CD4-positive, alpha-beta T cell treated with Interleukin-4 for 1 hour (primary cell): ENCODE measurements around the gene TMIGD2.
A peak's percentile ranks its signal among the peaks of the same experiment; 100 is the strongest.
"Not testable (repeated sequence)": the region's sequence is repeated elsewhere in the genome, so short reads cannot be mapped to it uniquely, and the experiment has no call there.

Experiments
- DNase-seq, 2 donors: peaks; one replicate each; pipeline ENCODE4 v3.0.0-alpha.2; 2020 to 2022

Gene TMIGD2, protein sequence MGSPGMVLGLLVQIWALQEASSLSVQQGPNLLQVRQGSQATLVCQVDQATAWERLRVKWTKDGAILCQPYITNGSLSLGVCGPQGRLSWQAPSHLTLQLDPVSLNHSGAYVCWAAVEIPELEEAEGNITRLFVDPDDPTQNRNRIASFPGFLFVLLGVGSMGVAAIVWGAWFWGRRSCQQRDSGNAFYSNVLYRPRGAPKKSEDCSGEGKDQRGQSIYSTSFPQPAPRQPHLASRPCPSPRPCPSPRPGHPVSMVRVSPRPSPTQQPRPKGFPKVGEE

GRCh38 chr19:4302243-4302640 lies at the start of gene TMIGD2:
Gene TMIGD2 (minus strand): TSS chr19:4302389. CDS start chr19:4302385, 4 bp downstream.
- no peak for DNase-seq

- DNase-seq, result no peak
These were observed 48.5 kb upstream of the TMIGD2 start for GRCh38 chr19:4350726-4351125.

- no peak for DNase-seq
These were observed 47.9 kb upstream of the TMIGD2 start for GRCh38 chr19:4350111-4350510.

- DNase-seq, result not testable (repeated sequence)
These were observed 47.0 kb upstream of the TMIGD2 start for GRCh38 chr19:4349225-4349624.

DNA sequence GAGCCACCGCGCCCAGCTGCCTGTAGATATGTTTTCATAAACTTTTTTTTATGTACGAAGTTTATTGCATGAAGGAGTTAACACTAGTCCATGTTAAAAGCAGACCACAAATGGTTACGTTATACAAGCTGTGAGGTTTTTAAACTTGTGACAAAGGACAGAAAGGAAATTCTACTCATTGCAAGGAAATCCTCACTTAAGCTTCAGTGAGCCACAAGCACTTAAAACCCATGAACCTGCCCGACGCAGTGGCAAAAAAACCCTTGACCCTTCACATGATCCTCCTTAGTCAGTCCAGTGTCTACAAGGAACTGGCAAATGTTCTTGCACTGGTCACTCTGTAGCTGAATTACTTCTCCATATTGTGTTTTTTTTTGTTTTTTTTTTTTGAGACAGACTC lies 45.3 kb upstream of the TMIGD2 start:
- no peak for DNase-seq

- no peak for DNase-seq
These were observed 43.8 kb upstream of the TMIGD2 start for GRCh38 chr19:4346020-4346383.

- no peak for DNase-seq
These were observed 43.3 kb upstream of the TMIGD2 start for GRCh38 chr19:4345342-4346019.

DNA sequence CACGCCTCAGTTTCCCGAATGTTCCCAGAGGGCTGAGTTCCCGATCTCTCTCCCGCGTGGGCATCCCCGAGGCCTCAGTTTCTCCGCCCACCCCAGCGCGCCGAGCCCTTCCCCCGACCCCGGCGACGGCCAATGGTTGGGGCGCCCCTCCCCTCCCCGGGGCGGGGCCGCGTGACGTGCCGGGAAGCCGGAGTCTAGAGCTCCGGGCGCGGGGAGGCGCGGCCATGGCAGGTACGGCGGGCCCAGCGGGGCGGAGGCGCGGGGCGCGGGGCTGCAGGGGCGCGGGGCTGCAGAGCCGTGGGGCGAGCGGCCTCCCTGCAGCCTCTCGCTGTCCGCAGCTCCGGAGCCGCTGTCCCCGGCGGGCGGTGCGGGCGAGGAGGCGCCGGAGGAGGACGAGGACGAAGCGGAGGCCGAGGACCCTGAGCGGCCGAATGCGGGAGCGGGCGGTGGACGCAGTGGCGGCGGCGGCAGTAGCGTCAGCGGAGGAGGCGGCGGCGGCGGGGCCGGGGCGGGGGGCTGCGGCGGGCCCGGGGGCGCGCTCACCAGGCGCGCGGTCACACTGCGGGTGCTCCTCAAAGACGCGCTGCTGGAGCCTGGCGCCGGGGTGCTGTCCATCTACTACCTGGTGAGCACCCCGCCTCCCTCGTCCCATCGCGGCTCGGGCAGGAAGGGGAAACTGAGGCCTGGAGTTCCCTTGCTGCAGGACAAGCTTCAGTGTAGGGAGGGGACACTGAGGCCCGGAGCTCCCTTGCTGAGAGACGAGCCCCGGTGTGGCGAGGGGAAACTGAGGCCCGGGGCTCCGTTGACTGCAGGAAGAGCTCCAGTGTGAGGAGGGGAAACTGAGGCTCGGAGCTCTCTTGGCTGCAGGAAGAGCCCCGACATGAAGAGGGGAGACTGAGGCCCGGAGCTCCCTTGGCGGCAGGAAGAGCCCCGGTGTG lies 41.5 kb upstream of the TMIGD2 start, which contains the start of gene MPND:
Gene MPND, plus strand, starts transcription at position 193 of the 938 bp plus-strand sequence. Its CDS starts 32 bp downstream, at position 225.
- DNase-seq, result peak; percentile 84 to 90

DNA sequence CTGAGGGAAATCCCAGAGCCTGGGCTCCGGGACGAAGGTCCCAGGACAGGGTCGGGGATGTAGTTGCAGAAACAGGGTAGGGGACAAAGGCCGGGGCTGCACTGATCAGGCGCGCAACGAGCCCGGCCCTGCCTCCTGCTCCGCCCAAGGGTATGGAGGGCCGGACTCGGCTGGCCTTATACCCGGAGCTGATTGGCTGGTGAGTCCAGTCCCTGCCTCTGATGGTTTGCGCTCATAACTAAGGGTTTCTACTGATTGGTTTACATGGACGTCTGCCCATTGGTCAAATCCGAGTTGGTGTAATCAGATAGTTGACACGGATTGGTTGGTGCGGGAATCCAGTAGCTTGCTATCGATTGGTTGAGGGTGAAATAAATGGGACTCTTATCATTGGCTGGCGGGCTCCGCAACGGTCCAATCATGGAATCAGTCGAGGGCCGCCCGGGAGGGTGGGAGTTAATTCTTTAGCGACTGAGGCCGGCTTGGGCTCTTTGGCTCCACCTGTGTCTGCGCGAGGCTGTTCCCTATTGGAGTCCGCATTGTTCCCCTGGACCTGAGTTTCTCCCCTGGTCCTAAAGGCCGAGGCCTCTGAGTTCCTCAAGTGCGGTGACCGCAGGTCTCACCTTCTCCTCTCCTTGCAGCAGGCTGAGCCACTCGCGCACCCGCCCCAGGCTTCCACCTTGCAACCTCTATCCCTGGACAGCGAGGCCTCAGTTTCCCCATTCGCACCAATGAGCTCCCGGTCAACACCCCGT lies 40.6 kb upstream of the TMIGD2 start:
- peak; percentile 98 to 99 for DNase-seq

DNA sequence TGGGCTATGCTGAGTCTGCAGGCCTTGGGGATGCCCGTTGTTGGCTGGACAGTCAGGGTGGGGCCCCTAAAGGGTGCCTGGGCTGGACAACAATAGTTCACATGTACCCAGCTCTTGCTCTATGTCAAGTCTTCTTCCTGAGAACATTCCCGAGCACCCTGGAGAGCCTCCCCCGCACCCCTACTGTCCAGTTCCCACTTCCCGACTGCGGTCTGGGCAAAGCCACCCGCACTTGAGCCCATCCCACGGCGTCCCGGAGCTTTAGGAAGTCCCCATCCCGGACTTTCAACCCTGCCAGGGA lies 40.1 kb upstream of the TMIGD2 start:
- DNase-seq, result no peak

- DNase-seq, result peak; percentile 29 to 33
These were observed 36.5 kb upstream of the TMIGD2 start, which contains the start of gene STAP2 for GRCh38 chr19:4338441-4339355. Gene STAP2 (minus strand): TSS chr19:4338827. CDS start chr19:4338753, 74 bp downstream.

GRCh38 chr19:4337906-4338440 lies 35.8 kb upstream of the TMIGD2 start:
- DNase-seq, result no peak

- DNase-seq, result no peak
These were observed 32.9 kb upstream of the TMIGD2 start for GRCh38 chr19:4334929-4335570.

GRCh38 chr19:4329858-4330257 lies 27.7 kb upstream of the TMIGD2 start:
- DNase-seq, result no peak

DNA sequence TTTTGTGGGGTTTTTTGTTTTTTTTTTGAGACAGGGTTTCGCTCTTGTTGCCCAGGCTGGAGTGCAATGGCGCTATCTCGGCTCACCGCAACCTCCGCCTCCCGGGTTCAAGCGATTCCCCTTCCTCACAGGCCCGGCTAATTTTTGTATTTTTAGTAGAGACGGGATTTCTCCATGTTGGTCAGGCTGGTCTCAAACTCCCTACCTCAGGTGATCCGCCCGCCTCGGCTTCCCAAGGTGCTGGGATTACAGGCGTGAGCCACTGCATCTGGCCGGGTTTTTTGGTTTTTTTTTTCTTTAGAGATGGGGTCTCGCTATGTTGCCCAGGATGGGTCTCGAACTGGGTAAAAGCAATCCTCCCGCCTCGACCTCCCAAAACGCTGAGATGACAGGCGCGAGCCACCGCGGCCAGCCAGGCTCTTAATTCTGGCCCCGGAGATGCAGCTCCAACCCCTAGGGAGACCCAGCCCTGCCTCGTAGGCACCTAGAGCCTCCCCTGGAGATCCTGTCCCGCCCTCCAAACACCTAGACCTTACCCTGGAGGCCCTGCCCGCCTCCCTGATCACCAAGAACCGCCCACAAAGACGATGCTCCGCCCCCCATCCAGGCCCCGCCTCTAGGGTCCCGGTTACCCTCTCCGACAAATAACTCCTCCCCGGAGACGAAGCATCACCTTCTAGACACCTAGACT lies 26.9 kb upstream of the TMIGD2 start:
- DNase-seq, result peak; percentile 34 to 38

GRCh38 chr19:4328243-4328990 lies 26.2 kb upstream of the TMIGD2 start:
- DNase-seq, result peak; percentile 96 to 97

DNA sequence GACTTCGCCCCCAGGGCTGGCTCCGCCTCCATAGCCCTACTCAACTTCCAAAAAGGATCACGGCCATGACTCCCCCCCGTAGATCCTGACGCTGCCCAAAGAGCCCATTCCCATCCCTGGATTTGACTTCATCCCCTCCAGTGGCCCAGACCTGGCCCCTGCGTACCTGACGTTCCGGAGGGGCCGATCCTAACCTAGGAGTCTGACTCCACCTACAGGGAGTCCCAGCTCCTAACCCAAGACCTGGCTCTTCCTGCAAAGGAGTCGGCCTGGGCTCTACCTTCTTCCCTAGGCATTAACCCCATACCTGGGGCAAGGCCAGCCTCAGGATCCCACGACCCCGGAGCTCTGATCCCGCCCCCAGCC lies 25.7 kb upstream of the TMIGD2 start:
- no peak for DNase-seq

GRCh38 chr19:4327252-4327876 lies 25.2 kb upstream of the TMIGD2 start:
- DNase-seq, result peak; percentile 78 to 81

DNA sequence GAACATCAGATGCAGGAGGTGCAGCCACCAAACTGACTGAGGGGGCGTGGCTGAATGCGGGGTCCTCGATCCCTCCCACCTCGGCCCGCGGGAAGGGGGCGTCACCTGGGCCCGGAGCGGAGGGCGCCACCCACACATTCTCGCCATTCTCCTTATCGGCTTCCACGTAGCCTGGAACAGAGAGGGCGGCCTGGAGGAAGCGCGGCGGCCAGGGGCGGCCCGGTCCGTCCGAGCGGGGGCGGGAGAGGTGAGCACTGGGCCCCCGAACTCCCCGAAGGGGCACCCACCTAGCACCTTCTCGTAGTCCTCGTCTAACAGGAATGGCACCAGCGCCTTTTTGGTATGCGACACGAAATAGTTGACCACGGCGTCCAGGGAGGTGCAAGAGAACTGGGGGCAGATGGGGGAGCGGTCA lies 24.7 kb upstream of the TMIGD2 start:
- peak in 1 of 2 donors; percentile 36 for DNase-seq
